IPS-18c (cell line): ENCODE measurements around the gene TBCA.
"Not testable (repeated sequence)": the region's sequence is repeated elsewhere in the genome, so short reads cannot be mapped to it uniquely, and the experiment has no call there.

Source experiments
- H3K4me3 ChIP-seq: 2 replicates; pipeline ENCODE4 v1.7.0; 2013; ENCODE audit warnings: low read depth, mild to moderate bottlenecking, low read length, moderate library complexity; ENCODE audit not compliant: insufficient read depth
- H3K9me3 ChIP-seq: one replicate; pipeline ENCODE4 v1.6.1; 2013; ENCODE audit warnings: mild to moderate bottlenecking, low read length, moderate library complexity; ENCODE audit not compliant: control insufficient read depth, insufficient read depth

Gene TBCA

GRCh38 chr5:77741608-77742007 is 34.5 kb downstream of the TBCA start:
- Histone ChIP-seq H3K4me3 (no peak overlapping the region), H3K9me3 (no peaks in the 10 kb centered on the region)

DNA sequence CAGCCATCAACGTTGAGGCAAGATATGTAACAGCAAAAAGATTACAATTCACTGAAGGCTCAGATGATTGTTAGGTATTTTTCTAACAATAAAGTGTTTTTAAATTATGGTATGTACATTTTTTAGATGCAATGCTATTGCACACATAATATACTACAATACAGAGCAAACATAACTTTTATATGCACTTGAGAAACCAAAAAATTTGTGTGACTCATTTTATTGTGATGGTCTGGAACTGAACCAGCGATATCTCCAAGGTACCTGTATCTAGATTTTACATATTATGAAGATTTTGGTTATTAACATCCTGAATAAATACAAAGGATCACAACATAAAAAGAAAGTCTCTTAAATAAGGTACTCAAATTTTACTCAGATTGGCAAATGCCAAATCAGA is 41.3 kb downstream of the TBCA start:
- H3K4me3 ChIP-seq: no peak overlapping the region
- H3K9me3 ChIP-seq: no peaks in the 10 kb centered on the region

- Histone ChIP-seq H3K9me3 (no peaks in the 10 kb centered on the region), H3K4me3 (no peak overlapping the region)
These were observed 43.0 kb downstream of the TBCA start for GRCh38 chr5:77733130-77733529.

- H3K4me3 ChIP-seq: no peak overlapping the region
- no peaks in the 10 kb centered on the region for H3K9me3 ChIP-seq
These were observed 48.9 kb downstream of the TBCA start for GRCh38 chr5:77727190-77727589.

DNA sequence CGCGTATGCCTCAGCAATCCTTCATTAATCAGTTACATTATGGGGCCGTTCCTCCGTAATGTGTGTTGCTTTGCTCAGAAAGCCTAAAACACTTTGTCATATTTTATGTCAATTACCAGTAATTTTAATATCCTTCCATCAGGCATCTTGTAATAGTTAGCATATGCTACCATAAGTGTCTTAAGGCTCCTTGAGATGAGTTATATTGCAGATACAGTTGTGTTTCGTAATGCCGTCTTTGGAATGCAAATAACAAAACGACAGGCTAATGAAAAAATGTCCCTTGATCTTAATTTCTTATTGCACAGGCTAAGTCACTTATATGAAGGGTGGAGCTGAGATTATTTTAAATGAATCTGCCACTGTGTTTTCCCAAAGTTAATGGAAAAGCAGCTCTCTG is 50.5 kb downstream of the TBCA start:
- H3K9me3 ChIP-seq: no peaks in the 10 kb centered on the region
- no peak overlapping the region for H3K4me3 ChIP-seq

DNA sequence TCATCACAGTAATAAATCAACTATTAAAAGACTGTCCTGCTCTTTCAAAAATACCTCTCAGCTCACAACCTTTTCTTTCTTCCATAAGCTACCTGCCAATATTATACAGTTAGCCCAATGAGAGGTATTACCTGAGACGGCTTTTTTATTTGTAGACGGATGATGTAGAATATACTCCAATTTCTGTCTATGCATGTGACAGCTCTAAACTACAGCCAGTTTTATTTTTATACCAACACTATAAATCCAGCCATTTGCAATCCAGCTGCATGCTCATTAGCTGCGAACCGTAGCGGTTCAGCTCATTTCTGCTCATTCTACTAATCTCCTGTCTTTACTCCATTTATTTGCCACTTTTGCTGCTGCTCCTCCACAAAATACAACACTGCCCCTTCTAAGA is 51.2 kb downstream of the TBCA start:
- Histone ChIP-seq H3K4me3 (no peak overlapping the region), H3K9me3 (no peaks in the 10 kb centered on the region)

DNA sequence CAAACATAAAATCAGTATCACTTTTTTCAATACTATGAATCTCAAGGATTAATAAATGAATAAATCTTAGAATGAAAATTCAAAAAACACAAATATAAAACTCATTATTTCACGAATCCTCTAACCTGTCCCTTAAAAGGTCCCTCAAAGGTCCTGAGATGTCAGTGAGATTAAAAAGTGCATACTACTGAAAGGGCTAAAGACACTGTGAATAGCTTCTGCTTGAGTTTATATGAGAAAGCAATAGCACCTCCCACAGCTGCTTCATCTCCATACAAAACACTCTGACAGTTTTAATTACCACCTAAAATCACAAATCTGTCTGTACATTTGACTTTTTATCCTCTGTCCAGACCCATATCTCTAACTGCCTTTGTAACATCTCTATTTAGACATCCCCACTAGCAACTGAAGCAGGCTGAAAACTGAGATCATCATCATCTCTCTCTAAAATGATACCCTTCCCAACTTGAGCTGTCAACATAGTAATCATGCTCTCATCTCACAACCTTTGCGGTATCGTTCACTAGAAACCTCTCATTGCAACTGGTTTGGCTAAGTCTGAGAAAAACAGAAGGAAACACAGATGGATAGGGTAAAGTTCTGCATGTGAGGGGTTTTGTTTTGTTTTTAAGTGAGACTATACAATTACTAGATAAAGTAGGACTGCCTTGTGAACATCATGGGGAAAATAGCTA is 56.3 kb downstream of the TBCA start:
- no peaks in the 10 kb centered on the region for H3K9me3 ChIP-seq
- H3K4me3 ChIP-seq: no peak overlapping the region

DNA sequence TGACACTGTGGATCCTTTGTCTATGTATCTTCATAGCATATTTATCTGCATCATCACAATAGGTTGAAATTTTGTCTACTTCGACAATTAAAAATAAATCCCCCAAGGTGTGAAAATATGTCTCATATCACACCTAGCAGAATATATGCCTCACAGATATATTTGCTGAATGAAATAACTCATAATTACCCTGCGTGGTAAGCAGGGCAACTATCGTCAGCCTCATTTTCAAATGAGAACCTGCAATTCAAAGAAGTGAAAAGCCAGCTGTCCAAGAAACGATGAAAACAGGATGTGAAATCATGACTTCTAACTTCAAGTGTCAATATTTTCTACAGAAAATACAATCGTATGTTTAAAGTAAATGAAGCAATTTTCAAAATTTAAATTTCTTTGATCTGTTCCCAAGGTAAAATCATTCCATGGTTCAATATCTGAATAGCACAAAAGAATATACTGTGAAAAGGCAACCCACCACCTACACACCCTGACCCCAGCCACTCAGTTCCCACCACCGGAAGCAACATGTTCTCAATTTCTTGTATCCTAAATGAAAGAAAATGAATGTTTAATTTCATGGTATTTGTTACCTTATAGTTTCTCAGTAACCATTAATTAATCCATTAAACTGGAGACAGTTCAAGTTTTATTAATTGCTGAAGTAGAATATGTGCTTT is 57.1 kb downstream of the TBCA start:
- Histone ChIP-seq H3K4me3 (no peak overlapping the region), H3K9me3 (no peaks in the 10 kb centered on the region)

GRCh38 chr5:77709993-77710685 is 66.0 kb downstream of the TBCA start:
- Histone ChIP-seq H3K9me3 (no peaks in the 10 kb centered on the region), H3K4me3 (no peak overlapping the region)

DNA sequence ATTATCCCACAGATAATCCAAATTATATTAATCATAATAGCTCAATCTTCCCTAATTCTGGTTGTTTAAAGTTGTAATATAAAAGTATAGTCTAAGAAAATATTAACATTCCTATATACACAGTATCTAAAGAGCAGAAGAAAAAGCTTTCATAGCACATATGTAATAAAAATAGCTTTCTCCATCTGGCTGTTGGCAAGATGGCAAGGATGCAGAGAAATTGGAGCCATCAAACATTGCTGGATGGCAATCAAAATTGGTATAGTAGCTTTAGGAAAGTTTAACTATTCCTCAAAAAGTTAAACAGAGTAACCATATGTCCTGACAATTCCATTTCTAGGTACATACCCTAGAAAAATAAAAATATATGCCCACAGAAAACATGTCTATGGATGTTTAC is 66.8 kb downstream of the TBCA start:
- Histone ChIP-seq H3K9me3 (no peaks in the 10 kb centered on the region), H3K4me3 (no peak overlapping the region)

- H3K9me3 ChIP-seq: no peaks in the 10 kb centered on the region
- H3K4me3 ChIP-seq: no peak overlapping the region
These were observed 68.3 kb downstream of the TBCA start for GRCh38 chr5:77707791-77708190.

DNA sequence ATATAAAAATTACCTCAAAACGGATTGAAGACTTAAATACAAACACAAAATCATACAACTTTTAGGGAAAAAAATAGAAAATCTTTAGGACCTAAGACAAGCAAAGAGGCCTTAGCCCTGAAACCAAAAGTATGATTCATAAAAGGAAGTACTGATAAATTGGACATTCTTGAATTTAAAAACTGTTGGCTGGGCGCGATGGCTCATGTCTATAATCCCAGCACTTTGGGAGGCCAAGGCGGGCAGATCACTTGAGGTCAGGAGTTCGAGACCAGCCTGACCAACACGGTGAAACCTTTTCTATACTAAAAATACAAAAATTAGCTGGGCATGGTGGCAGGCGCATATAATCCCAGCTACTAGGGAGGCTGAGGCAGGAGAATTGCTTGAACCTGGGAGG is 76.6 kb downstream of the TBCA start:
- H3K9me3 ChIP-seq, H3K4me3 ChIP-seq: not testable (repeated sequence)

GRCh38 chr5:77698920-77699319 is 77.2 kb downstream of the TBCA start:
- no peak overlapping the region for H3K4me3 ChIP-seq
- no peaks in the 10 kb centered on the region for H3K9me3 ChIP-seq

- Histone ChIP-seq H3K4me3 (no peak overlapping the region), H3K9me3 (no peaks in the 10 kb centered on the region)
These were observed 78.4 kb downstream of the TBCA start for GRCh38 chr5:77697692-77698091.

GRCh38 chr5:77696120-77696519 is 80.0 kb downstream of the TBCA start:
- H3K4me3 ChIP-seq: no peak overlapping the region
- H3K9me3 ChIP-seq: no peaks in the 10 kb centered on the region

- Histone ChIP-seq H3K9me3 (no peaks in the 10 kb centered on the region), H3K4me3 (no peak overlapping the region)
These were observed 82.2 kb downstream of the TBCA start for GRCh38 chr5:77693913-77694312.

GRCh38 chr5:77683171-77683732 is 92.9 kb downstream of the TBCA start:
- Histone ChIP-seq H3K9me3 (no peaks in the 10 kb centered on the region), H3K4me3 (no peak overlapping the region)

DNA sequence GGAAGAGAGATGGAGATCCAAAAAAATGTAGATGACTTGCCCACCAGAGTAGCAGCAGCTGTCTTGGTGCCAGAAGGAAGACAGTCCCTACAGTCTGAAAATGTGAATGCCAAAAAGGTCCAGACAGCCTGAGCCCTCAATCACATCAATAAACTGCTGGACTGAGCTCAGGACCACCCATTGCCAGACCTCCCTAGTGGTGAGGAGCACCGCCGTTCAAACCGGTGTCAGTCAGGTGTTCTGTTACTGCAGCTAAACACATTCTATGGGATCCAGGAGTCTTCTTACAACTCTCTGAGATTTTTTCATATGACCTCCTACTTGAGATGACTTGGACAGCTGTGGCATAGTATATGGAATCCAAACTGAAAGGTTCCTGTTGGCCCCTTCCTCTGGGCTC is 105.6 kb downstream of the TBCA start:
- H3K4me3 ChIP-seq: no peak overlapping the region
- no peaks in the 10 kb centered on the region for H3K9me3 ChIP-seq
